Loucy (cell line): ENCODE results near the gene SORCS2.

ENCODE experiments used
- H2AFZ ChIP-seq: fragments of 200-600 bp; sonication (generic); 2 replicates; pipeline ENCODE4 v1.6.0; 2016; ENCODE audit warnings: antibody characterized with exemption, mild to moderate bottlenecking, low read length, moderate library complexity
- H3F3A ChIP-seq: fragments of 200-600 bp; 2 replicates; pipeline ENCODE4 v1.6.0; 2016; ENCODE audit warnings: antibody characterized with exemption, low read depth, mild to moderate bottlenecking
- H3K27me3 ChIP-seq: fragments of 200-600 bp; sonication (generic); 2 replicates; pipeline ENCODE4 v1.6.1; 2014; ENCODE audit warnings: low read length, mild to moderate bottlenecking; ENCODE audit not compliant: insufficient read depth, poor library complexity, severe bottlenecking
- H3K36me3 ChIP-seq: fragments of 200-600 bp; sonication (generic); 2 replicates; pipeline ENCODE4 v1.6.1; 2016; ENCODE audit warnings: low read length; ENCODE audit not compliant: insufficient read depth
- H3K4me1 ChIP-seq: fragments of 200-600 bp; sonication (generic); 2 replicates; pipeline ENCODE4 v1.5.1; 2014; ENCODE audit warnings: low read length, mild to moderate bottlenecking; ENCODE audit not compliant: insufficient read depth, poor library complexity, severe bottlenecking
- H3K4me2 ChIP-seq: fragments of 200-600 bp; sonication (generic); 2 replicates; pipeline ENCODE4 v1.6.0; 2014; ENCODE audit warnings: antibody characterized with exemption, low read length, low read depth, mild to moderate bottlenecking; ENCODE audit not compliant: poor library complexity, severe bottlenecking
- H3K4me3 ChIP-seq: fragments of 200-600 bp; sonication (generic); 2 replicates; pipeline ENCODE4 v1.5.1; 2014; ENCODE audit warnings: low read length, mild to moderate bottlenecking, mixed read lengths; ENCODE audit not compliant: poor library complexity, severe bottlenecking
- H3K79me2 ChIP-seq: fragments of 200-600 bp; sonication (generic); 2 replicates; pipeline ENCODE4 v1.6.1; 2014; ENCODE audit warnings: low read length; ENCODE audit not compliant: insufficient read depth
- H3K9ac ChIP-seq: fragments of 200-600 bp; sonication (generic); 2 replicates; pipeline ENCODE4 v1.6.0; 2014; ENCODE audit warnings: mild to moderate bottlenecking, low read depth, low read length, moderate library complexity; ENCODE audit not compliant: poor library complexity, severe bottlenecking
- H3K9me2 ChIP-seq: fragments of 200-600 bp; sonication (generic); replicated peaks from 2 replicates; pipeline ENCODE4 v1.6.1; 2016; ENCODE audit warnings: low read depth, low read length, mixed read lengths
- H3K9me3 ChIP-seq: fragments of 200-600 bp; sonication (generic); 2 replicates; pipeline ENCODE4 v1.6.1; 2014; ENCODE audit warnings: mild to moderate bottlenecking, antibody characterized with exemption, low read length, low read depth; ENCODE audit not compliant: insufficient read depth
- H4K20me1 ChIP-seq: fragments of 200-600 bp; sonication (generic); 2 replicates; pipeline ENCODE4 v1.6.0; 2014; ENCODE audit warnings: antibody characterized with exemption, low read length, mild to moderate bottlenecking; ENCODE audit not compliant: insufficient read depth, poor library complexity, severe bottlenecking
- CTCF ChIP-seq: fragments of 200-600 bp; sonication (generic); conservative IDR thresholded peaks from 2 replicates; pipeline ENCODE4 v1.5.1; 2014; ENCODE audit warnings: mild to moderate bottlenecking, antibody characterized with exemption, low read length
- EZH2phosphoT487 ChIP-seq: fragments of 200-600 bp; IDR thresholded peaks from 2 replicates; pipeline ENCODE4 v1.6.1; 2018; ENCODE audit warnings: antibody characterized with exemption, mild to moderate bottlenecking, moderate library complexity, borderline replicate concordance

SORCS2 gene

DNA sequence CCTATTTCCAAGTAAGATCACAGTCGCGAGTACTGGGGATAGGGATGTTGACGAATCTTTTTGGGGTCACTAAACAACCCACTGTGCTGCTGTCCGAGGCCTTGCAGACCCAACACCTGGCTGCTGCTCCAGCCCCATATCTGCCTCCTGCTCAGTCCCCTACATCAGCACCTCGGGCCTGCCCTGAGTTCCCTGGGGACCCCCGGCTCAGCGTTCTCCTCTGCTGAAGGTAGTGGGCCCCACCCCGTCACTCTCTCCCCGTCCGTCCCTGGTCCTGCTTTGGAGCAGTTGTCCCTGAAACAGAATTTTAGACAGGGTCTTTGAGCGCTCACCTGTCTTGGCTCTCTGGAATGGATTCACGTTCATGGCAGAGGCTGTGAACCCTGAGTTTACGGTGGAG lies 444.8 kb downstream of the SORCS2 start:
- Histone ChIP-seq H3K9me2 (no peaks in the 10 kb centered on the region), H3K9me3 (peaks cover 13% of the 10 kb centered on the region; the same call in 1 of the 2 replicates), H3K9ac (no peak overlapping the region), H3K4me1 (no peaks in the 10 kb centered on the region), H3K79me2 (no peaks in the 10 kb centered on the region), H3F3A (no peaks in the 10 kb centered on the region), H3K4me3 (no peak overlapping the region), H3K36me3 (no peaks in the 10 kb centered on the region), H2AFZ (no peak overlapping the region), H3K27me3 (no peaks in the 10 kb centered on the region), H4K20me1 (no peaks in the 10 kb centered on the region), H3K4me2 (no peak overlapping the region)
- TF ChIP-seq CTCF: no peak
- no peak for TF ChIP-seq EZH2phosphoT487

DNA sequence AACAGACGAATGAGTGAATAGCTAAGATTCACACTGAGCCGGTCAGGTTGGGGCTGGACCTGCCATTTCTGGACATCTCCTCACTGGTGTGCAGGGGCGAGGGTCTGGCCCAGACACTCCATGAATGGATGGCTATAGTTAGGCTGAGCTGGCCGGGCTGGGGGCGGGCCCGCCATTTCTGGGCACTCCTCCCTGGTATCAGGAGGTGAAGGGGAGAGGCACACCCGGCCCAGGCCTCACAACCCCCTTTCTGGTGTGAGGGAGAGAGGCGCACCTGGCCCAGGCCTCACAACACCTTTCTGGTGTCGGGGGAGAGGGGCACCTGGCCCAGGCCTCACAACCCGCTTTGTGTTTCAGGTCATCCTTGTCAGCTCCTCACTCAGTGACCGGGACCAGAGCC lies 445.6 kb downstream of the SORCS2 start:
- H3K9me3 ChIP-seq: peaks cover 13% of the 10 kb centered on the region; the same call in 1 of the 2 replicates
- no peak overlapping the region for H3K4me2 ChIP-seq
- no peaks in the 10 kb centered on the region for H3K27me3 ChIP-seq
- no peaks in the 10 kb centered on the region for H4K20me1 ChIP-seq
- H3K9ac ChIP-seq: no peak overlapping the region
- TF ChIP-seq CTCF: no peak
- TF ChIP-seq EZH2phosphoT487: no peak
- H3K36me3 ChIP-seq: no peaks in the 10 kb centered on the region
- H3K4me1 ChIP-seq: no peaks in the 10 kb centered on the region
- no peaks in the 10 kb centered on the region for H3K79me2 ChIP-seq
- H3F3A ChIP-seq: no peaks in the 10 kb centered on the region
- no peaks in the 10 kb centered on the region for H3K9me2 ChIP-seq
- no peak overlapping the region for H3K4me3 ChIP-seq
- no peak overlapping the region for H2AFZ ChIP-seq

DNA sequence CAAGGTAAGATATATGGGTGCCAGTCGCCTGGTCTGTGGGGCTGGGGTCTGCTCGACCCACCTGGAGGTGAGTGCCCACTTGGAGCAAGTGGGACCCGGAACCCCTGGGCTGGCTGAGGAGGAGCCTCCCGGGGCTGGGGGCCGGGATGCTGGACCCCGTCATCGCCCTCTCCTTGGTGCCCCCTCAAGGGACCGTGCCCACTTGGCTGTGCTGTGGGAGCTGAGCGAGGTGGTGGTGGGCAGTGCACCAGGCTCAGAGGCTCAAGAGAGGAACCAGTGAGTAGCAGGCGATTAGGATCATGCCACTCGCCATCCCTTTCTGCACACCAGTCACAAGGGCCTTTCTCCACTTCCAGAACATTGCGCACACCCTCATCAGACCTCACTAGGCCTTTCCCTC lies 446.2 kb downstream of the SORCS2 start:
- Histone ChIP-seq H3K4me1 (no peaks in the 10 kb centered on the region), H3K9me3 (peaks cover 13% of the 10 kb centered on the region; the same call in 1 of the 2 replicates), H3K4me2 (no peak overlapping the region)

More for the DNA sequence above, 446.2 kb downstream of the SORCS2 start:
- TF ChIP-seq EZH2phosphoT487 (no peak), CTCF (no peak)
- no peaks in the 10 kb centered on the region for H4K20me1 ChIP-seq
- no peaks in the 10 kb centered on the region for H3K27me3 ChIP-seq
- no peaks in the 10 kb centered on the region for H3K36me3 ChIP-seq
- H3K4me3 ChIP-seq: no peak overlapping the region
- H3K9ac ChIP-seq: no peak overlapping the region
- no peak overlapping the region for H2AFZ ChIP-seq
- no peaks in the 10 kb centered on the region for H3F3A ChIP-seq
- H3K79me2 ChIP-seq: no peaks in the 10 kb centered on the region
- no peaks in the 10 kb centered on the region for H3K9me2 ChIP-seq
